WERI-Rb-1 (cell line): ENCODE measurements around the gene CTNND1.

Experiments used
- DNase-seq: peaks from one replicate; pipeline ENCODE4 v3.0.0-alpha.2; 2020
- H3K27ac ChIP-seq: fragments of 250-450 bp; sonication (Bioruptor Pico); 2 replicates; pipeline ENCODE4 v1.5.1; 2020; ENCODE audit warnings: mild to moderate bottlenecking, moderate library complexity
- H3K27me3 ChIP-seq: fragments of 250-450 bp; sonication (Bioruptor Pico); 2 replicates; pipeline ENCODE4 v1.5.1; 2021; ENCODE audit warnings: mild to moderate bottlenecking, low read depth, moderate library complexity; ENCODE audit not compliant: insufficient read depth, severe bottlenecking
- H3K36me3 ChIP-seq: fragments of 250-450 bp; sonication (Bioruptor Pico); 2 replicates; pipeline ENCODE4 v1.5.1; 2020; ENCODE audit warnings: mild to moderate bottlenecking, moderate library complexity
- H3K4me3 ChIP-seq: 2 replicates; pipeline ENCODE4 v1.5.1; 2011; ENCODE audit warnings: low read depth, mild to moderate bottlenecking, control low read depth, low read length
- H3K9me3 ChIP-seq: fragments of 250-450 bp; sonication (Bioruptor Pico); 2 replicates; pipeline ENCODE4 v1.5.1; 2021; ENCODE audit warnings: mild to moderate bottlenecking, moderate library complexity; ENCODE audit not compliant: severe bottlenecking
- TF ChIP-seq, protein P1 (sequence below): IDR thresholded peaks from 2 replicates; pipeline ENCODE4 v1.5.1; 2011; ENCODE audit warnings: low read depth, mild to moderate bottlenecking, control low read depth, inconsistent platforms, low read length

Gene CTNND1

DNA sequence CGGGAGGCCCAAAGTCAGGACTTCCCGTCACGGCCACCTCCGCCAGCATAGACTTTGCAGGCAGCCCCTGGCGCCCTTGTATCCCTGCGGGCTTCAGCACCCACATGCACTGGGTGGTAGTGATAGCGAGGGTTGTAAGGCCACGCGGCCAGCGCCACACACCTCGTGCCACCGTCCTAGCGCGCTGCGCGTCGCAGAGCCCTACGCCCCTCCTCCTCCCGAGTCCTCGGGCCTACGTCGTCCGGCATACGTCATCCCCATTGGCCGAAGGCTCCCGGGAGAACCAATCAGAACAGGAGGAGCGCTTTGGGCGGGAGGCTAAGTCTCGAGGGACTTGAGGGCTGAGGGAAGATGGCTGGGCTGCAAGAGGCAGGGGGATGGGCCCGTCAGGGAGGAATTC lies 8.6 kb upstream of the CTNND1 start:
- H3K36me3 ChIP-seq, result peaks cover 3% of the 10 kb centered on the region; the same call in 1 of the 2 replicates
- no peak overlapping the region for H3K4me3 ChIP-seq
- H3K27ac ChIP-seq, result no peak overlapping the region
- no peak for DNase-seq
- H3K27me3 ChIP-seq, result no peaks in the 10 kb centered on the region
- TF ChIP-seq, protein P1, sequence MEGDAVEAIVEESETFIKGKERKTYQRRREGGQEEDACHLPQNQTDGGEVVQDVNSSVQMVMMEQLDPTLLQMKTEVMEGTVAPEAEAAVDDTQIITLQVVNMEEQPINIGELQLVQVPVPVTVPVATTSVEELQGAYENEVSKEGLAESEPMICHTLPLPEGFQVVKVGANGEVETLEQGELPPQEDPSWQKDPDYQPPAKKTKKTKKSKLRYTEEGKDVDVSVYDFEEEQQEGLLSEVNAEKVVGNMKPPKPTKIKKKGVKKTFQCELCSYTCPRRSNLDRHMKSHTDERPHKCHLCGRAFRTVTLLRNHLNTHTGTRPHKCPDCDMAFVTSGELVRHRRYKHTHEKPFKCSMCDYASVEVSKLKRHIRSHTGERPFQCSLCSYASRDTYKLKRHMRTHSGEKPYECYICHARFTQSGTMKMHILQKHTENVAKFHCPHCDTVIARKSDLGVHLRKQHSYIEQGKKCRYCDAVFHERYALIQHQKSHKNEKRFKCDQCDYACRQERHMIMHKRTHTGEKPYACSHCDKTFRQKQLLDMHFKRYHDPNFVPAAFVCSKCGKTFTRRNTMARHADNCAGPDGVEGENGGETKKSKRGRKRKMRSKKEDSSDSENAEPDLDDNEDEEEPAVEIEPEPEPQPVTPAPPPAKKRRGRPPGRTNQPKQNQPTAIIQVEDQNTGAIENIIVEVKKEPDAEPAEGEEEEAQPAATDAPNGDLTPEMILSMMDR, result no peak
- H3K9me3 ChIP-seq, result no peaks in the 10 kb centered on the region

DNA sequence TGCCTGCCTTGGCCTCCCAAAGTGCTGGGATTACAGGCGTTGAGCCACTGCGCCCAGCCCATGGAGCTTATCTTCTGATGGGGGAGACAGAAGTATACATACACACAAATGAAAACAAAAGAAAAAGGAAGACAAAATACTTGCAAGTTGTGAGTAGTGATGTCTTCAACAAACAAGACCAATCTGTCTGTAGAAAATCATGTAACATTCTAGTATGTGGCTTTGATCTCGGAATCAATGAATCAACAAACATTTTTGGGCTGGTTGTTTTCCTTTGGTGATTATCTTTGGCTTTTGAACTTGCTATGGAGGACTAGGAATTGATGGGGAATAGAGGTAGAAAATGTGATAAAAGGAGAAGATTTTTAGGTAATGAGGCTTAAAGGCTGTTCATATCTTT lies 3.4 kb upstream of the CTNND1 start:
- Histone ChIP-seq H3K4me3 (no peak overlapping the region), H3K27me3 (no peaks in the 10 kb centered on the region), H3K27ac (no peak overlapping the region), H3K36me3 (no peaks in the 10 kb centered on the region; the same call in 1 of the 2 replicates), H3K9me3 (no peaks in the 10 kb centered on the region)
- TF ChIP-seq, protein P1, result no peak
- no peak for DNase-seq

DNA sequence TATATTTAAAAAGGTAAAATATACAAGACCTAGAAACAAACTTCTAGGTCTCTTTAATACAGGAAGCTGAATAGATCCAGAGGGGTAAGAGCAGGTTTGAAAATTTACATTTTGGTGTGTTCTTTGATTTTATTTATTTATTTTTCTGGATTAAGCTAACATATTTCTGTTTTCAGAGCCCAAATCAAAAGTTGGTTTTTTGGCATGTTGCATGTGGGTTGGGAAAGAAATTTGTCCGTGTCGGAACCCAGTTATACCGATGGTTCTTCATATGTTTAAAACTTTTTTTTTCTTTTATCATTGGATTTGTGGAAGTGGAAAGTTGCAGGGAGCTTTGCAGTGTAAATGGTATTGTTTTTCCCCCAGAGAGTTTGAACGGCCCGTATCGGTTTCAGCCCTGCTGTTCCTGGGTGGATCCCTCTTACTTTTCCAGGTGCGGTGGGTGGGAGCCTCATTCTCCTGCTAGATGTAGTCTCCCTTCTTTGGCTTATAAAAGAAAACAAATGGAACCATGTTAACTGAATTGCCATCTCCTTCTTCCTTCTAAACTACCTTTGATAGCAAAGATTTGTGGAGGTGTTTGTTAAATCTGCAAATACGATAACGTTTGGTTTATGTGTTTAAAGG lies 746 bp downstream of the CTNND1 start:
- H3K27me3 ChIP-seq, result no peaks in the 10 kb centered on the region
- TF ChIP-seq, protein P1, result no peak
- H3K27ac ChIP-seq, result no peak overlapping the region
- no peak overlapping the region for H3K4me3 ChIP-seq
- no peaks in the 10 kb centered on the region for H3K36me3 ChIP-seq
- no peaks in the 10 kb centered on the region for H3K9me3 ChIP-seq
- DNase-seq, result no peak

DNA sequence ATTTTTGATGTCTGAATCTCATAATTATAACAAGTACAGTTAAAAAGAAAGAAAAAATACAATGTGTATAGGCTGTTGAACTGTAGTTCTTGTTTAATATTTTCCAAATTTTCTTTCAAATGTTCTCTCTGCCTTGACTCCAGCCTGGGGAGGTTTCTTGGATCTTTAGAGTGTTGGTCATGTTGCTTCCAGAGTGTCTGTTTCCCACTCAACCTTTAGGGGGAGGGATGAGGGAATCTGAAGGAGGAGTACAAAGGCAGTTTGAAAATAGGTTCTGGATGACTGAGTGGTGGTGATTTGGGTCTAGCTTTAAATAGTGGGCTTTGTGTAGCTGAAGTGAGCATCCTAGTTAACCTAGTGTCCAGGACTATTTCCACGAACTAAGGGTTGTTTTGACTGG lies 2.0 kb downstream of the CTNND1 start:
- H3K27ac ChIP-seq, result no peak overlapping the region
- no peaks in the 10 kb centered on the region for H3K9me3 ChIP-seq
- H3K4me3 ChIP-seq, result no peak overlapping the region
- no peak for DNase-seq
- H3K27me3 ChIP-seq, result no peaks in the 10 kb centered on the region
- no peaks in the 10 kb centered on the region for H3K36me3 ChIP-seq
- TF ChIP-seq, protein P1, result no peak

DNA sequence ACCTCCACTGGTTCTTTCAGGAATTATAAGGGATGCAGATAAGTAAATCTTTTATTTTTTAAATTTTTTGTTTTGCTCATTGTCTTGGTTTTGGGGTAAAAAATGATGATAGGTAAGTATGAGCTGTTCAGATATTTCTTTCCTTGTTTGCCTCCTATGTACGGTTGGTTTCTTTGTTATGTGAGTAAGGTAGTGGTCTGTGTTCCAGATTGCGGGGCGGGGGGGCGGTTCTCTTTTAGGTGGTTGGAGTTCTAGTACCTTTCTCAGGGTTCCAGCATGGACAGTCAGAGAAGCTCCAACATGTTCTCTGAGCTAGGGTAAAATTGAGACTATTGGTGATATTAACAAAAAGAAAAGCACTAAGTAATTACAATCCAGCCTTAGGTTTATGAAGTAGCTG lies 2.4 kb downstream of the CTNND1 start:
- Histone ChIP-seq H3K27me3 (no peaks in the 10 kb centered on the region), H3K9me3 (no peaks in the 10 kb centered on the region), H3K36me3 (no peaks in the 10 kb centered on the region), H3K4me3 (no peak overlapping the region), H3K27ac (no peak overlapping the region)
- DNase-seq, result no peak
- TF ChIP-seq, protein P1, result no peak

DNA sequence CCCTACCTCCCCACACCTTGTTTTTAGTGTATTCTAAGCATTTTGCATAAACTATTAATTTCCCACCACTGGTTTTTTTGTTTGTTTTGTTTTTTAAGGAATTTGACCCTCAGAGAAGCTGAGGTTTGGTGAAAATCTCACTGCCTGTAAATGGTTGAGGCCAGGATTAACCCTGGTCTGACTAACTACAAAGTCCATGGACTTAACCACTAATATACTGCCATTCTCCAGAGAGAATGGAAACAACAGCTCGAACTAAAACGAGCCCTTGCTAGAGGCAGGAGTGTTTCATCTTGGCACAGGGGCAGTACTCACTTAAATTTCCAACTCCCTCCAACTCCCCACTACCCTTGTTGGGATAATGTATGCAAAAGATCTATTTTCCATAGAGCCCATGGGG lies 3.0 kb downstream of the CTNND1 start:
- TF ChIP-seq, protein P1, result no peak
- H3K27ac ChIP-seq, result no peak overlapping the region
- no peak overlapping the region for H3K4me3 ChIP-seq
- no peak for DNase-seq
- H3K36me3 ChIP-seq, result no peaks in the 10 kb centered on the region
- no peaks in the 10 kb centered on the region for H3K27me3 ChIP-seq
- H3K9me3 ChIP-seq, result no peaks in the 10 kb centered on the region
